Measurements from ENCODE around the gene KCNH1. TPM values are rescaled to one million over a fixed set of nuclear protein-coding genes. Genes with fewer than 3 reads are reported as not detected.

Gene KCNH1
- total RNA-seq, 2 donors from 2014 or later, result 0.21 TPM; not detected in 1

DNA sequence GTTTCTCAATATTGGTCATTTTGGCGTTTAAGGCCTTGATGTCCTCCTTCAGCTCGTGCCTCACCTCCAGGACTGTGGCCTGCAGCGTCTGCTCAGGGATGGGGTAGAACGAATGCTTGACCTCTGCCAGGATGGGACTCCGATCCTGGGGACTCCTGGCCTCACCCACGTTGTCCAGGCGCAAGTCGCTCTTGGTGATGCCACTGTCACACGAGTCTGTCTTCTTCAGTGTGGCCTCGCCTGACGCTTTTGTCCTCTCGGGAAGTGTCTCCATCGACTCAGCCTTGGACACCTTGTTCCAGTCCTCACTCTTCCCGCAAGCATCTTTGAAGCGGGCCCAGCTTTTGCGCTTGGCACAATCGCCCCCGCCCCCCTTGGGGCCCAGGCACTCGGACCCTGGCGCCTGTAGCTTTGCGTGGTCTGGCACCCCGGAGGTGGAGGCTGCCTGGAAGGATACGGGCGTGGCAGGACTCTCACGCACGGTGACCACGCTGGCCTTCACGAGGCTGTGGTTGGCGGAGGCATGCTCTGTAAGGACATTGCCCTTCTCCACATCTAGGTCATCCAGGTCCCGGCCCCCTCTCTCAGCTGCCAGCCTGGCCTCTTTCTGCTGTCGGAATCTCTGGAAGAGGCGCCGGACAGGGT, 450.4 kb downstream of the KCNH1 start:
- H3K4me3 ChIP-seq, result no peak overlapping the region
- no peak overlapping the region for H3K27ac ChIP-seq
- H3K9me3 ChIP-seq, result no peaks in the 10 kb centered on the region
- TF ChIP-seq, protein P1, sequence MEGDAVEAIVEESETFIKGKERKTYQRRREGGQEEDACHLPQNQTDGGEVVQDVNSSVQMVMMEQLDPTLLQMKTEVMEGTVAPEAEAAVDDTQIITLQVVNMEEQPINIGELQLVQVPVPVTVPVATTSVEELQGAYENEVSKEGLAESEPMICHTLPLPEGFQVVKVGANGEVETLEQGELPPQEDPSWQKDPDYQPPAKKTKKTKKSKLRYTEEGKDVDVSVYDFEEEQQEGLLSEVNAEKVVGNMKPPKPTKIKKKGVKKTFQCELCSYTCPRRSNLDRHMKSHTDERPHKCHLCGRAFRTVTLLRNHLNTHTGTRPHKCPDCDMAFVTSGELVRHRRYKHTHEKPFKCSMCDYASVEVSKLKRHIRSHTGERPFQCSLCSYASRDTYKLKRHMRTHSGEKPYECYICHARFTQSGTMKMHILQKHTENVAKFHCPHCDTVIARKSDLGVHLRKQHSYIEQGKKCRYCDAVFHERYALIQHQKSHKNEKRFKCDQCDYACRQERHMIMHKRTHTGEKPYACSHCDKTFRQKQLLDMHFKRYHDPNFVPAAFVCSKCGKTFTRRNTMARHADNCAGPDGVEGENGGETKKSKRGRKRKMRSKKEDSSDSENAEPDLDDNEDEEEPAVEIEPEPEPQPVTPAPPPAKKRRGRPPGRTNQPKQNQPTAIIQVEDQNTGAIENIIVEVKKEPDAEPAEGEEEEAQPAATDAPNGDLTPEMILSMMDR (IDR thresholded peaks at IDR 0.05), result no peak
- no peaks in the 10 kb centered on the region for H3K36me3 ChIP-seq
- H3K27me3 ChIP-seq (replicated peaks; ENCODE audit: insufficient read depth), result no peaks in the 10 kb centered on the region
- H3K4me1 ChIP-seq (ENCODE audit: control insufficient read depth in 1 of 2, low read depth in 2 of 2), result no peaks in the 10 kb centered on the region
- DNase-seq (ENCODE audit: low spot score) (no peak), ATAC-seq (ENCODE audit: insufficient number of reproducible peaks, low FRiP score, low read depth) (no peak)

DNA sequence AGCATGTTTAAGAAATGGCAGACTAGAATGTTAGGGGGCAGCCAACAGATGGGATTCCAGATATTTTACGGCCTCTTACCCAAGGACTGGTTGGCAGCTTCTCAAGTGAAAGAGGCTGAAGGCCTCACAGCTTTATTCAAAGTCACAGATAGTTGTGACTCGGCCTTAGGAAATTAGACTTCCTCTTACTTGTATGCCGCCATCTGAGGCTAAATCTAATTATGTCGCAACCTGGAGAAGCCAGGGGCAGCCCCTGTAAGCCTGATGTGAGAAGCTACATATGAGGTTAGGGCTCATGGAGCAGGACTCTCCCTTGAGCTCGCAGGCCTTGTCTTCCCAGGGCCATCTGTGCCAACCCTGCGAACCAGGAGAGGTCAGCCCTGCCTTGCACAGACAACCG, 452.8 kb downstream of the KCNH1 start:
- DNase-seq (ENCODE audit: low spot score), result no peak
- no peaks in the 10 kb centered on the region for H3K4me1 ChIP-seq (ENCODE audit: control insufficient read depth in 1 of 2, low read depth in 2 of 2)
- no peaks in the 10 kb centered on the region for H3K27me3 ChIP-seq (replicated peaks; ENCODE audit: insufficient read depth)
- H3K36me3 ChIP-seq, result no peaks in the 10 kb centered on the region
- TF ChIP-seq, protein P1 (IDR thresholded peaks at IDR 0.05), result no peak
- H3K27ac ChIP-seq, result no peak overlapping the region
- ATAC-seq (ENCODE audit: insufficient number of reproducible peaks, low FRiP score, low read depth), result no peak
- no peak overlapping the region for H3K4me3 ChIP-seq
- H3K9me3 ChIP-seq, result no peaks in the 10 kb centered on the region

DNA sequence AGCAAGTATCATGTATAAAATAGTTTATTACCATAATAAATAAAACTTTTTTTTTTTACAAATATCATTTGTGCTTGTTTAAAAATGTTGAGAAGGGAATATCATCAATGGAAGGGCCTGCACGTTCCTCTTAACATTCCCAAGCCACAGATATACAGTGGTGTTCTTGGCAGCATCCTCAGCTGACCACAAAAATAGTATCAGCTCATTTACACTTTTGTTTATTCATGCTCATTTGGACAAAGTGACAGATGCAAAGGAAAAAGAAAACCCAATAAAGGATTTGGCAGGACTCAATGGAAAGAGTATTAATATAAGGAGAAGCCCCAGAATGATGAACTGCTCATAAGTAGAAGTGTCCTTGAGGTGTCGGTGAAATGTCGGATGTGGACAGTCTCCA, 455.6 kb downstream of the KCNH1 start:
- H3K4me3 ChIP-seq, result no peak overlapping the region
- no peak for DNase-seq (ENCODE audit: low spot score)
- H3K36me3 ChIP-seq, result no peaks in the 10 kb centered on the region
- H3K4me1 ChIP-seq (ENCODE audit: control insufficient read depth in 1 of 2, low read depth in 2 of 2), result no peaks in the 10 kb centered on the region
- ATAC-seq (ENCODE audit: insufficient number of reproducible peaks, low FRiP score, low read depth), result no peak
- TF ChIP-seq, protein P1 (IDR thresholded peaks at IDR 0.05), result no peak
- H3K27me3 ChIP-seq (replicated peaks; ENCODE audit: insufficient read depth), result no peaks in the 10 kb centered on the region
- no peak overlapping the region for H3K27ac ChIP-seq
- H3K9me3 ChIP-seq, result no peaks in the 10 kb centered on the region

DNA sequence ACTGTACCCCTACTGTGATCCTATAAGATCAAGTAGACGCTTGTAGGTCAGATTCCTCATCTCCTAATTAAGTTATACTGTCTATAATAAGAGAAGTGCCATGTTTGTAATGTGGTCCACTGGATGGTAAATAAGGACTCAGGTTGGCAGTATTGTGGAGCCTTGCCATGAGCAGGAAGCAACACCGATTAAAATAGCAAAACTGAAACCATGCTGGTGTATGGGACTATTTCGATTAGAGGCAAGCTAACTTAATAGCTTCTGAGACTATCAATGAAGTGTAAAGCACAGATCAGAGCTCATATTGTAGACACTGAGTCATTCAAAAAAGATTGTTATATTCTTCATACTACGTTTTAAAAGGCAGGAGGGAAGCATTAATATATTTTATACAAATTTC, 456.4 kb downstream of the KCNH1 start:
- no peaks in the 10 kb centered on the region for H3K4me1 ChIP-seq (ENCODE audit: control insufficient read depth in 1 of 2, low read depth in 2 of 2)
- H3K27ac ChIP-seq, result no peak overlapping the region
- H3K9me3 ChIP-seq, result no peaks in the 10 kb centered on the region
- ATAC-seq (ENCODE audit: insufficient number of reproducible peaks, low FRiP score, low read depth) (no peak), DNase-seq (ENCODE audit: low spot score) (no peak)
- no peak overlapping the region for H3K4me3 ChIP-seq
- no peaks in the 10 kb centered on the region for H3K36me3 ChIP-seq
- TF ChIP-seq, protein P1 (IDR thresholded peaks at IDR 0.05), result no peak
- H3K27me3 ChIP-seq (replicated peaks; ENCODE audit: insufficient read depth), result no peaks in the 10 kb centered on the region

DNA sequence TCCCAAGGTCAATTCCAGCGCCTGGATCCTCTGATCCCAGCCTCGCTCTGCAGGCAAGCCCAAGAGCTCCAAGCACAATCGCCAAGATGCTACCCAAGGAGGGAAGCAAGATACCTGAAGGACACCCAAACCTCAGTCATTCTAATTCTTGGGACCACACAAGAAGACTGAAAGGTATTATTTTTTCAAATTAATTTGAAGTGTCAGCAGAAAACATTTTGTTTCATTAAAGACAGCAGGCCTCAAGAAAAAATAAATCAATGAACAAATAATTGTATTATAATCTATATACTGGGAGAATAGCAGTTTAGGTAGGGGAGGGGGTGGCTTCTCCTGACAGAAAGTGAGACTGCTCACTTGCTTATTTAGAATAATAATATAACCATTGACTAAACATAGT, 457.4 kb downstream of the KCNH1 start:
- no peaks in the 10 kb centered on the region for H3K36me3 ChIP-seq
- no peak overlapping the region for H3K27ac ChIP-seq
- no peak overlapping the region for H3K4me3 ChIP-seq
- H3K27me3 ChIP-seq (replicated peaks; ENCODE audit: insufficient read depth), result no peaks in the 10 kb centered on the region
- TF ChIP-seq, protein P1 (IDR thresholded peaks at IDR 0.05), result no peak
- H3K9me3 ChIP-seq, result no peaks in the 10 kb centered on the region
- no peak for DNase-seq (ENCODE audit: low spot score)
- H3K4me1 ChIP-seq (ENCODE audit: control insufficient read depth in 1 of 2, low read depth in 2 of 2), result no peaks in the 10 kb centered on the region
- ATAC-seq (ENCODE audit: insufficient number of reproducible peaks, low FRiP score, low read depth), result no peak

Data from thoracic aorta (tissue), 2 donors.